ENCODE data around the gene CENPO.

CENPO gene

GRCh38 chr2:24836206-24836605 is 43.0 kb downstream of the CENPO start:
- H3K36me3 ChIP-seq, result peaks cover 4% of the 10 kb centered on the region
- no peaks in the 10 kb centered on the region for H3K9me3 ChIP-seq
- no peak overlapping the region for H3K4me3 ChIP-seq (ENCODE audit: low read depth in 1 of 2, low read length in 1 of 2)
- no peaks in the 10 kb centered on the region for H3K4me1 ChIP-seq (ENCODE audit: control insufficient read depth in 1 of 2, insufficient read depth in 1 of 2, low read depth in 1 of 2, low read length in 1 of 2)
- H3K27ac ChIP-seq, result no peak overlapping the region
- TF ChIP-seq, protein P1, sequence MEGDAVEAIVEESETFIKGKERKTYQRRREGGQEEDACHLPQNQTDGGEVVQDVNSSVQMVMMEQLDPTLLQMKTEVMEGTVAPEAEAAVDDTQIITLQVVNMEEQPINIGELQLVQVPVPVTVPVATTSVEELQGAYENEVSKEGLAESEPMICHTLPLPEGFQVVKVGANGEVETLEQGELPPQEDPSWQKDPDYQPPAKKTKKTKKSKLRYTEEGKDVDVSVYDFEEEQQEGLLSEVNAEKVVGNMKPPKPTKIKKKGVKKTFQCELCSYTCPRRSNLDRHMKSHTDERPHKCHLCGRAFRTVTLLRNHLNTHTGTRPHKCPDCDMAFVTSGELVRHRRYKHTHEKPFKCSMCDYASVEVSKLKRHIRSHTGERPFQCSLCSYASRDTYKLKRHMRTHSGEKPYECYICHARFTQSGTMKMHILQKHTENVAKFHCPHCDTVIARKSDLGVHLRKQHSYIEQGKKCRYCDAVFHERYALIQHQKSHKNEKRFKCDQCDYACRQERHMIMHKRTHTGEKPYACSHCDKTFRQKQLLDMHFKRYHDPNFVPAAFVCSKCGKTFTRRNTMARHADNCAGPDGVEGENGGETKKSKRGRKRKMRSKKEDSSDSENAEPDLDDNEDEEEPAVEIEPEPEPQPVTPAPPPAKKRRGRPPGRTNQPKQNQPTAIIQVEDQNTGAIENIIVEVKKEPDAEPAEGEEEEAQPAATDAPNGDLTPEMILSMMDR (IDR thresholded peaks at IDR 0.05), result no peak
- no peaks in the 10 kb centered on the region for H3K27me3 ChIP-seq

DNA sequence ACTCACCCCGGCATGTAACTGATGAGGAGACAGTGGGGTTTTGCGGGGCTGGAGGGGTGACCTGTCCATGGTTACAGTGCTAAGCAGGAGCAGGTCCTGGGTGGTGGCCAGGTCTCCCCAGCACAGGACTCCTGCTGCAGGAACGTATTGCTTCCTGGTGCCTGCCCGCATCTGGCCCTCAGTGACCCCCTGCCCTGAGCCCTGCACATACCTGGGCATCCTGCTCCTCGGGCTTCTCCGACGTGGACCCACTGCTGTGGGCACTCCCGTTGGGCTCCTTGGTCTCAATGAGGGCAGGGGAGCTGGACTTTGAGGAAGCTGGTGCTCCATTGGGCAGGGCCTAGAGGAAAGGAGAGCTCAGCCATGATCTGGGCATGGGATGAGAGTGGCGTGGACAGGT is 43.5 kb downstream of the CENPO start:
- TF ChIP-seq, protein P1 (IDR thresholded peaks at IDR 0.05), result no peak
- Histone ChIP-seq H3K9me3 (no peaks in the 10 kb centered on the region), H3K4me3 (ENCODE audit: low read depth in 1 of 2, low read length in 1 of 2) (no peak overlapping the region), H3K36me3 (peaks cover 4% of the 10 kb centered on the region), H3K27me3 (no peaks in the 10 kb centered on the region), H3K4me1 (ENCODE audit: control insufficient read depth in 1 of 2, insufficient read depth in 1 of 2, low read depth in 1 of 2, low read length in 1 of 2) (no peaks in the 10 kb centered on the region), H3K27ac (no peak overlapping the region)

- H3K27me3 ChIP-seq, result no peaks in the 10 kb centered on the region
- no peak overlapping the region for H3K4me3 ChIP-seq (ENCODE audit: low read depth in 1 of 2, low read length in 1 of 2)
- no peaks in the 10 kb centered on the region for H3K4me1 ChIP-seq (ENCODE audit: control insufficient read depth in 1 of 2, insufficient read depth in 1 of 2, low read depth in 1 of 2, low read length in 1 of 2)
- H3K27ac ChIP-seq, result no peak overlapping the region
- H3K36me3 ChIP-seq, result peaks cover 4% of the 10 kb centered on the region
- TF ChIP-seq, protein P1 (IDR thresholded peaks at IDR 0.05), result no peak
- no peaks in the 10 kb centered on the region for H3K9me3 ChIP-seq
Measured at GRCh38 chr2:24837996-24838513, 44.8 kb downstream of the CENPO start.

DNA sequence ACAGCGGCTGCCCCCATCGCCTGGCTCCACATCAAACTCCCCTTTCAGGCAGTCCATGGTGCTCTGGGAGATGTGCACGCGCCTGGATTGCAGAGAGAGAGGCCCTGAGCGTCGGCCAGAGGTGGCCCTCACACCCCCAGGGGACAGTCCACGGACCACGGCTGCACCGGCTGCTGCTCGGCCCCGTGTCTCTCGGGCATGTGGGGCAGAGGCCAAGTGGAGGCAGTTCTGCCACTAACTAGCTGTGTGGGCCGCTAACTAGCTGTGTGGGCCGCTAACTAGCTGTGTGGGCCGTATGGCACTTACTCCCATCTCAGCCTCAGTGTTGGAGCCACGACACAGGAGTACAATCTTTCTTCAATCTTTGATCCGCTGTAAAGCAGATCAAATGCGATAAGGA is 45.3 kb downstream of the CENPO start:
- no peak overlapping the region for H3K4me3 ChIP-seq (ENCODE audit: low read depth in 1 of 2, low read length in 1 of 2)
- peaks cover 4% of the 10 kb centered on the region for H3K36me3 ChIP-seq
- H3K4me1 ChIP-seq (ENCODE audit: control insufficient read depth in 1 of 2, insufficient read depth in 1 of 2, low read depth in 1 of 2, low read length in 1 of 2), result no peaks in the 10 kb centered on the region
- TF ChIP-seq, protein P1 (IDR thresholded peaks at IDR 0.05), result no peak
- H3K27me3 ChIP-seq, result no peaks in the 10 kb centered on the region
- H3K27ac ChIP-seq, result no peak overlapping the region
- H3K9me3 ChIP-seq, result no peaks in the 10 kb centered on the region

- no peaks in the 10 kb centered on the region for H3K36me3 ChIP-seq
Measured at GRCh38 chr2:24839729-24840128, 46.5 kb downstream of the CENPO start.

More at GRCh38 chr2:24839729-24840128, 46.5 kb downstream of the CENPO start:
- Histone ChIP-seq H3K27me3 (no peaks in the 10 kb centered on the region), H3K4me3 (ENCODE audit: low read depth in 1 of 2, low read length in 1 of 2) (no peak overlapping the region), H3K4me1 (ENCODE audit: control insufficient read depth in 1 of 2, insufficient read depth in 1 of 2, low read depth in 1 of 2, low read length in 1 of 2) (no peaks in the 10 kb centered on the region), H3K27ac (no peak overlapping the region), H3K9me3 (no peaks in the 10 kb centered on the region)
- TF ChIP-seq, protein P1 (IDR thresholded peaks at IDR 0.05), result no peak
